GM18498 (cell line): ENCODE data around the gene KRTAP12-1.
"Not testable (repeated sequence)": the region's sequence is repeated elsewhere in the genome, so short reads cannot be mapped to it uniquely, and the experiment has no call there.

Experiments
- ATAC-seq: cut with Tn5 transposase; IDR thresholded peaks from one replicate; pipeline ENCODE4 v1.9.1; 2021; ENCODE audit warnings: mild to moderate bottlenecking, moderate library complexity; ENCODE audit not compliant: unreplicated experiment

Gene KRTAP12-1

GRCh38 chr21:44699502-44700001 lies 17.6 kb upstream of the KRTAP12-1 start:
- no peak for ATAC-seq

- no peak for ATAC-seq
Observed at GRCh38 chr21:44697811-44698734, 16.1 kb upstream of the KRTAP12-1 start.

- ATAC-seq: not testable (repeated sequence)
Observed at GRCh38 chr21:44697172-44697810, 15.3 kb upstream of the KRTAP12-1 start, which contains the start of gene KRTAP10-12. KRTAP10-12 (plus strand) TSS chr21:44697172; CDS start chr21:44697202, 30 bp downstream.

- no peak for ATAC-seq
Observed at GRCh38 chr21:44696572-44696971, 14.6 kb upstream of the KRTAP12-1 start.

- no peak for ATAC-seq
Observed at GRCh38 chr21:44695641-44696040, 13.7 kb upstream of the KRTAP12-1 start.

- ATAC-seq: no peak
Observed at GRCh38 chr21:44695184-44695583, 13.2 kb upstream of the KRTAP12-1 start.

GRCh38 chr21:44694776-44695175 lies 12.8 kb upstream of the KRTAP12-1 start:
- no peak for ATAC-seq

- no peak for ATAC-seq
Observed at GRCh38 chr21:44692798-44693512, 11.0 kb upstream of the KRTAP12-1 start.

GRCh38 chr21:44691686-44692085 lies 9.7 kb upstream of the KRTAP12-1 start:
- no peak for ATAC-seq

- not testable (repeated sequence) for ATAC-seq
Observed at GRCh38 chr21:44689740-44690139, 7.8 kb upstream of the KRTAP12-1 start.

- ATAC-seq: no peak
Observed at GRCh38 chr21:44687671-44688070, 5.7 kb upstream of the KRTAP12-1 start.

GRCh38 chr21:44686843-44687561 lies 5.0 kb upstream of the KRTAP12-1 start:
- ATAC-seq: no peak

GRCh38 chr21:44686000-44686781 lies 4.2 kb upstream of the KRTAP12-1 start:
- ATAC-seq: no peak

- not testable (repeated sequence) for ATAC-seq
Observed at GRCh38 chr21:44685050-44685449, 3.1 kb upstream of the KRTAP12-1 start.

GRCh38 chr21:44684483-44684882 lies 2.5 kb upstream of the KRTAP12-1 start:
- no peak for ATAC-seq

- no peak for ATAC-seq
Observed at GRCh38 chr21:44684077-44684476, 2.1 kb upstream of the KRTAP12-1 start.

- no peak for ATAC-seq
Observed at GRCh38 chr21:44682580-44683151, 703 bp upstream of the KRTAP12-1 start.

- ATAC-seq: no peak
Observed at GRCh38 chr21:44681152-44681551, 811 bp downstream of the KRTAP12-1 start.

GRCh38 chr21:44677881-44678280 lies 4.1 kb downstream of the KRTAP12-1 start:
- no peak for ATAC-seq
